GM12801 (cell line): ENCODE measurements around the gene ASXL3.

ENCODE experiments used
- TF ChIP-seq, protein P1 (sequence below): IDR thresholded peaks from one replicate; pipeline ENCODE4 v1.5.1; 2011; ENCODE audit warnings: control low read depth; ENCODE audit not compliant: insufficient read length; ENCODE audit errors: extremely low read depth

ASXL3 gene

DNA sequence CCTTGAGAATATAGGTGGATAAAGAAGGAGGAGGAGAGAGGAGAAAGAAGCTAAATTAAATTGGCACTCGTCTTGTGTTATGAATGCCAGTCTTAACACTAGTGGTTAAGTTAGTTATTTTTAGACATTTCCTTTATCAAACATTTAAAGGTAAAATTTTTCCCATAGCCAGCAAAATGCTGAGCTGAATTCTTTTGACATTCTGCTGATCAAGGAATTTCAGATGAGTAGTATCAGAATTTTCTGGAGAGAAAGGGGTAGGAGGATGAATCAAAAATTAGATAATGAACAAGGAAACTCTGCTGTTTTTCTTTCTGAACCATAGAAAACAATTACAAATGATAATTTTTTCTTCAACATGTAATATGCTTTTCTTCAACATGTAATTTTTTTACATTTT is 52.5 kb downstream of the ASXL3 start:
- TF ChIP-seq, protein P1, sequence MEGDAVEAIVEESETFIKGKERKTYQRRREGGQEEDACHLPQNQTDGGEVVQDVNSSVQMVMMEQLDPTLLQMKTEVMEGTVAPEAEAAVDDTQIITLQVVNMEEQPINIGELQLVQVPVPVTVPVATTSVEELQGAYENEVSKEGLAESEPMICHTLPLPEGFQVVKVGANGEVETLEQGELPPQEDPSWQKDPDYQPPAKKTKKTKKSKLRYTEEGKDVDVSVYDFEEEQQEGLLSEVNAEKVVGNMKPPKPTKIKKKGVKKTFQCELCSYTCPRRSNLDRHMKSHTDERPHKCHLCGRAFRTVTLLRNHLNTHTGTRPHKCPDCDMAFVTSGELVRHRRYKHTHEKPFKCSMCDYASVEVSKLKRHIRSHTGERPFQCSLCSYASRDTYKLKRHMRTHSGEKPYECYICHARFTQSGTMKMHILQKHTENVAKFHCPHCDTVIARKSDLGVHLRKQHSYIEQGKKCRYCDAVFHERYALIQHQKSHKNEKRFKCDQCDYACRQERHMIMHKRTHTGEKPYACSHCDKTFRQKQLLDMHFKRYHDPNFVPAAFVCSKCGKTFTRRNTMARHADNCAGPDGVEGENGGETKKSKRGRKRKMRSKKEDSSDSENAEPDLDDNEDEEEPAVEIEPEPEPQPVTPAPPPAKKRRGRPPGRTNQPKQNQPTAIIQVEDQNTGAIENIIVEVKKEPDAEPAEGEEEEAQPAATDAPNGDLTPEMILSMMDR, result no peak

DNA sequence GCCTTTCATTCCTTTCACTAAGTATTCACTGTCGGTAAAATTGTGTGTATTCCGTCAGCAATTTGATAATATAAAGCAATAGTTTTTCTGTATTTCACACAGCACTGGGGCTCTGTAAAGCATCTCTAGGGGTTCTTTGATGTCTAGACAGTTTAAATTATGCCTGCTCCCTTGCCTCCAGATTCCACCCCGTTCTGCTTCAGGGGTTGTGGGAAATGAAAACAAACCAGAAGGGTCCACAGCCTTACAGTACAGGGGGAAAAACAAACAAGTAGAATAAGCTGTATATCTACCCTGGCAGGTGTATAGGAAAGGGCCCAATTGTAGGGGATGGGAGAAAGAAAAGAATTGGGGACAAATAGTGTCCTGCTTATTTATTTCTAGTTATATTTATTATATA is 63.1 kb downstream of the ASXL3 start:
- TF ChIP-seq, protein P1, result no peak

DNA sequence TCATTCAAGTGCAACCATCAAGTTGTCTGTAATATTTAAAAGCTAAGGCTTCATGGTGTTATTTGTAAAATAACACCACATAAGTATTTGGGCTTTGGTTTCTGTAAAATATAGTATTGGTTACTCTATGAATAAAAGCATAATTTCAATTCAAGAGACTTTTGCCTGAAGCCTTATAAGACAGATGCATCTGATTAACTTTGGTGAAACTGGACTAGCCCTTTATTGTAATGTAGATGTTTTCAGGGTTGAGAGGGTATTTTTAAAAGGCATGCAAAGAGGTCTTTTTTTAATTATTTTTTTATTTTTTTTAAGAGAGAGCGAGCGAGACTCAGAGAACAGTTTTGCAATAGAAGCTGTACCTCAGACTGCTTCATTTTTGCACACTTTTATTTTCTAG is 66.5 kb downstream of the ASXL3 start:
- TF ChIP-seq, protein P1, result no peak

DNA sequence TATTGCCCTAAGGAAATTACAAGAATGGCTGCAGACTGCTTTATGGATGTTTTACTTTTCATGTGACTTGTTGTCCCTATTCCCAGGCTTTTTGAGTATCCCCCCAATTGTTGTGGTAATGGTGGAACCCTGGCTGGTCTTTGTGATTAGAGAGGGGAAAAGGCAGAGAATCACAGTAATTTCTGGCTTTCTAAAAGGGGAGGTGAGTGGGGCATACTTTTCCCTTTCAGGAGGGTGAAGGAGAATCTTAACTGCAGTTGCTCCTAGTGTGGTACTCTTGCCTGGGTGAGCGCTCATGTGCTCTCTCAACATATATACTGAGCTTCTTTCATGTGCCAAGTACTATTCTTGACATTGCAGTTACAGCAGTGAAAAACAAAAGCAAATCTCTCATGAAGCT is 69.3 kb downstream of the ASXL3 start:
- TF ChIP-seq, protein P1, result no peak

DNA sequence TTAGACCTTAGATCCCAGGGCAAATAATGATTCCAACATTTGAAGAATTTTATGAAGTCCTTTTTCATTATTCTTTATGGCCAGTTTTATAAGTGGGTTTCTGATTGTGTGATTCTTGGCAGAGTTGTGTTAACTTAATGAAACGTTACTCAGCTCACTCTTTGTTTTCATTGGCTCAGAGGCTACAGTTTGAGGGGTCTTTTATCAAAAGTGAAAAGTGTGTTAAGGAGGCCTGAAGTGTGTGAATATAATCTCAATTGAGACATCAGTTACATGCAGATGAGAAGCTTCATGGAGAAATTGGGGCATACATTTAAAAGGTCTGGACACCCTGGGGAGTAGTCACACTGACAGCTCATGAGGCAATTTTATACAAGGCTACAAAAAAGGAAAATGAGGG is 74.6 kb downstream of the ASXL3 start:
- TF ChIP-seq, protein P1, result no peak

DNA sequence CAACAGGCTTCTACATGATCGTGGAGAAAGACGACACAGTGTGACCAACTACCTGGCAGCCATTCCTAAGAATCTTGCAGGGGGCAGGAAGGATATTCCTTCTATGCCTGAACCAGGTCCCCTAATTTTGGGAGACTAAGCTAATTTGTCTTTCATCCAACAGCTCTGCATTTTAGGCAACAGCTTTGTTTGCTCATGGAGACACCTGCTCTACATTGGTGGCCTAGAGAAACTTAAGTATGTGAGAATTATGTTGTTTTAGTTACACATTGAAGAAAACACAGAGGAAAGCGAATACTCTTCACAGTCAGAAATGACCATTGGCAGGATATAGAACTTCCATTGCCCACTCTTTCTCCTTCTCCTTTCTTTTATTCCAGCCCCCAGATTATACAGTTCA is 75.2 kb downstream of the ASXL3 start:
- TF ChIP-seq, protein P1, result no peak

DNA sequence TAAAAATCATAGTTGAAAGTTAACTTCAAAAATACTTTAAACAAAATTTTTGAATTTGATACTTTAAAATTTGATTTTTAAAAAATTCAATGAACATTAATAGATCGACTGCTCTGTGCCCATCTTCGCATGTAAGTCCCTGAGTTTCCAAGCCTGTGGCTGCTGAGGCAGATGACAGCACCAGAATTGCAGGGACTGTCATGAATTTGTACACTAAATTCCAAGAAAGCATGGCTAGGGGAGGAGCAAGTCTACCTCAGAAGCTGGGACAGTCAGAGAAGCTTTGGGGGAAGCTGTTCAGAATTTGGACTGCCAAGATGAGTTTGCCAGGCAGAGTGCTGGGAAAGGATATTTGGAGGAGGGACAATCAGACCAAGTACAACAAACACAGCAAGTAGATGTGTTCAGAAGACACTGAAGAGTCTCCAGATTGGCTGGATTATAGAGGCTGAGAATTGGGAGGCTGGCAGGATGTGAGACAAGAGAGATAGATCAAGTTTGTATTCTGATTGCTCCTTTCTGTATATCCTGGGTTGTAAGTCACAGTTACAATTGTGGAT is 79.0 kb downstream of the ASXL3 start:
- TF ChIP-seq, protein P1, result no peak
